ENCODE results near the gene NUDC. TPM values are rescaled to one million over a fixed set of nuclear protein-coding genes. Genes with fewer than 3 reads are reported as not detected.
"Not testable (repeated sequence)": the region's sequence is repeated elsewhere in the genome, so short reads cannot be mapped to it uniquely, and the experiment has no call there.

NUDC gene
- total and polyA plus RNA-seq, 10 of the 15 experiments (the other 5 are each of a cell fraction or from before 2014, with no cell fraction given): 5.5 to 227 (median 67.4) TPM

DNA sequence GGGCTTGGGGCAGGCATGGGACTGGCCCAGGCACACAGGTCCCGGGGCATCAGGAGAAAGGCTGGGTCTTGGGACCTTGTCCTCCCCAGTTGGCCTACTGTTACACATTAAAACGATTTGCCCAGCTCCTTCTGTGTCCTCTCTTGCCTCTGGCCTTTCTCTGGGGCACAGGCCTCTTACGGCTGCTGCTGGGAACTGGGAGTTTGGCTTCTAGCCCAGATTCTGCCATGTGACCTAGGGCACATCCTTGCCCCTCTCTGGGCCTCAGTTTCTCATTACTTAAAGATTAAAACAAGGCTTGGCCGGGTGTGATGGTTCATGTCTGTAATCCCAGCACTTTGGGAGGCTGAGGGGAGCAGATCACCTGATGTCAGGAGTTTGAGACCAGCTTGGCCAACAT is 24.7 kb downstream of the NUDC start:
- Histone ChIP-seq H4K20me1 (ENCODE audit: control insufficient read depth, insufficient read depth) (no peaks in the 10 kb centered on the region; the same call in 1 of the 2 replicates), H3K27ac (ENCODE audit: control insufficient read depth, insufficient read depth) (no peak overlapping the region), H3K9ac (ENCODE audit: control insufficient read depth, insufficient read depth, low read length) (no peak overlapping the region), H3K27me3 (replicated peaks in 1 of 2; ENCODE audit: control insufficient read depth in 2 of 2, insufficient read depth in 2 of 2, low read length in 1 of 2) (no peaks in the 10 kb centered on the region), H3K4me1 (ENCODE audit: control insufficient read depth, insufficient read depth, low read length) (no peaks in the 10 kb centered on the region), H3K4me2 (ENCODE audit: control insufficient read depth, insufficient read depth) (no peak overlapping the region), H2AFZ (ENCODE audit: control insufficient read depth, low read depth, low read length) (no peak overlapping the region), H3K9me3 (replicated peaks; ENCODE audit: control insufficient read depth, insufficient read depth, low read length) (no peaks in the 10 kb centered on the region), H3K79me2 (ENCODE audit: control insufficient read depth, insufficient read depth, low read length) (no peaks in the 10 kb centered on the region), H3K36me3 (ENCODE audit: control insufficient read depth in 2 of 2, insufficient read depth in 2 of 2, low read length in 1 of 2) (peaks cover 11 to 27% of the 10 kb centered on the region in 2 experiments), H3K4me3 (no peak overlapping the region)
- ChIA-PET SMC1A (ENCODE audit: uncharacterized antibody, unreplicated experiment) (no interaction called here), POLR2A (no interaction called here), CTCF (interaction anchor here (3.1 kb wide), 1 partner anchor 99 kb away, joined by 8 read pairs; no protein-coding TSS in a partner anchor), RAD21 (ENCODE audit: unreplicated experiment) (no interaction called here)
- intact Hi-C loops (cut with micrococcal nuclease; ENCODE audit: unreplicated experiment) (no loop called here), in situ Hi-C loops (cut with MboI) (no loop called here)
- TF ChIP-seq YBX1 (IDR thresholded peaks at IDR 0.05) (no peak), ETV6 (conservative IDR thresholded peaks at IDR 0.05 in 1 of 2, IDR thresholded peaks at IDR 0.05 in 1 of 2; ENCODE audit: borderline replicate concordance in 1 of 2, low read depth in 1 of 2) (no peak), TARDBP (IDR thresholded peaks at IDR 0.05; ENCODE audit: borderline replicate concordance) (no peak), JUNB (IDR thresholded peaks at IDR 0.05) (no peak), SIX5 (IDR thresholded peaks at IDR 0.05; ENCODE audit: low read depth, low read length, severe bottlenecking) (no peak), NR2F1 (conservative IDR thresholded peaks at IDR 0.05) (no peak), SP1 (IDR thresholded peaks at IDR 0.05; ENCODE audit: low read depth, low read length) (no peak), HCFC1 (IDR thresholded peaks at IDR 0.05; ENCODE audit: low read length) (no peak), POLR2AphosphoS2 (IDR thresholded peaks at IDR 0.05; ENCODE audit: low read depth, low read length) (no peak), WRNIP1 (IDR thresholded peaks at IDR 0.05; ENCODE audit: borderline replicate concordance, low read depth, low read length) (no peak), EED (IDR thresholded peaks at IDR 0.05; ENCODE audit: low read depth) (no peak)
- TF ChIP-seq, protein P1, sequence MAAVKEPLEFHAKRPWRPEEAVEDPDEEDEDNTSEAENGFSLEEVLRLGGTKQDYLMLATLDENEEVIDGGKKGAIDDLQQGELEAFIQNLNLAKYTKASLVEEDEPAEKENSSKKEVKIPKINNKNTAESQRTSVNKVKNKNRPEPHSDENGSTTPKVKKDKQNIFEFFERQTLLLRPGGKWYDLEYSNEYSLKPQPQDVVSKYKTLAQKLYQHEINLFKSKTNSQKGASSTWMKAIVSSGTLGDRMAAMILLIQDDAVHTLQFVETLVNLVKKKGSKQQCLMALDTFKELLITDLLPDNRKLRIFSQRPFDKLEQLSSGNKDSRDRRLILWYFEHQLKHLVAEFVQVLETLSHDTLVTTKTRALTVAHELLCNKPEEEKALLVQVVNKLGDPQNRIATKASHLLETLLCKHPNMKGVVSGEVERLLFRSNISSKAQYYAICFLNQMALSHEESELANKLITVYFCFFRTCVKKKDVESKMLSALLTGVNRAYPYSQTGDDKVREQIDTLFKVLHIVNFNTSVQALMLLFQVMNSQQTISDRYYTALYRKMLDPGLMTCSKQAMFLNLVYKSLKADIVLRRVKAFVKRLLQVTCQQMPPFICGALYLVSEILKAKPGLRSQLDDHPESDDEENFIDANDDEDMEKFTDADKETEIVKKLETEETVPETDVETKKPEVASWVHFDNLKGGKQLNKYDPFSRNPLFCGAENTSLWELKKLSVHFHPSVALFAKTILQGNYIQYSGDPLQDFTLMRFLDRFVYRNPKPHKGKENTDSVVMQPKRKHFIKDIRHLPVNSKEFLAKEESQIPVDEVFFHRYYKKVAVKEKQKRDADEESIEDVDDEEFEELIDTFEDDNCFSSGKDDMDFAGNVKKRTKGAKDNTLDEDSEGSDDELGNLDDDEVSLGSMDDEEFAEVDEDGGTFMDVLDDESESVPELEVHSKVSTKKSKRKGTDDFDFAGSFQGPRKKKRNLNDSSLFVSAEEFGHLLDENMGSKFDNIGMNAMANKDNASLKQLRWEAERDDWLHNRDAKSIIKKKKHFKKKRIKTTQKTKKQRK (IDR thresholded peaks at IDR 0.05; ENCODE audit: low read depth, low read length): no peak
- TF ChIP-seq, protein P2, sequence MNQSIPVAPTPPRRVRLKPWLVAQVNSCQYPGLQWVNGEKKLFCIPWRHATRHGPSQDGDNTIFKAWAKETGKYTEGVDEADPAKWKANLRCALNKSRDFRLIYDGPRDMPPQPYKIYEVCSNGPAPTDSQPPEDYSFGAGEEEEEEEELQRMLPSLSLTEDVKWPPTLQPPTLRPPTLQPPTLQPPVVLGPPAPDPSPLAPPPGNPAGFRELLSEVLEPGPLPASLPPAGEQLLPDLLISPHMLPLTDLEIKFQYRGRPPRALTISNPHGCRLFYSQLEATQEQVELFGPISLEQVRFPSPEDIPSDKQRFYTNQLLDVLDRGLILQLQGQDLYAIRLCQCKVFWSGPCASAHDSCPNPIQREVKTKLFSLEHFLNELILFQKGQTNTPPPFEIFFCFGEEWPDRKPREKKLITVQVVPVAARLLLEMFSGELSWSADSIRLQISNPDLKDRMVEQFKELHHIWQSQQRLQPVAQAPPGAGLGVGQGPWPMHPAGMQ (IDR thresholded peaks at IDR 0.05; ENCODE audit: borderline replicate concordance): no peak
- DNase-seq (ENCODE audit: low read depth, low spot score) (no peak), ATAC-seq (no peak), FAIRE-seq (no peak)
- 100% methylated on average over 4 of the region's 4 CpGs for WGBS (ENCODE audit: insufficient coverage, insufficient replicate concordance, low lambda C conversion rate, missing lambda C conversion rate)
- BruUV-seq (replicated peaks): no TSS peak

DNA sequence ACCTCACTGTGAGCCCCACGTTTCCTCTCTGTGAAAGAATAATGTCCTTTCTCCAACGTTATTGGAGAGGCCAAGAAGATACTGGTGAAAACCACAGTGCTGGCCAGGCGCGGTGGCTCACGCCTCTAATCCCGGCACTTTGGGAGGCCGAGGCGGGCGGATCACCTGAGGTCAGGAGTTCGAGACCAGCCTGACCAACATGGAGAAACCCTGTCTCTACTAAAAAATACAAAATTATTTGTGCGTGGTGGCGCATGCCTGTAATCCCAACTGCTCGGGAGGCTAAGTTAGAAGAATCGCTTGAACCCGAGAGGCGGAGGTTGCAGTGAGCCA is 27.1 kb downstream of the NUDC start:
- H3K79me2 ChIP-seq (ENCODE audit: control insufficient read depth, insufficient read depth, low read length); H4K20me1 ChIP-seq (ENCODE audit: control insufficient read depth, insufficient read depth); H3K9ac ChIP-seq (ENCODE audit: control insufficient read depth, insufficient read depth, low read length); H3K27ac ChIP-seq (ENCODE audit: control insufficient read depth, insufficient read depth); H2AFZ ChIP-seq (ENCODE audit: control insufficient read depth, low read depth, low read length); BruUV-seq (replicated peaks); H3K9me3 ChIP-seq (replicated peaks; ENCODE audit: control insufficient read depth, insufficient read depth, low read length); H3K4me1 ChIP-seq (ENCODE audit: control insufficient read depth, insufficient read depth, low read length); in situ Hi-C loops (cut with MboI); intact Hi-C loops (cut with micrococcal nuclease; ENCODE audit: unreplicated experiment); H3K4me3 ChIP-seq; SMC1A ChIA-PET (ENCODE audit: uncharacterized antibody, unreplicated experiment); H3K27me3 ChIP-seq (replicated peaks in 1 of 2; ENCODE audit: control insufficient read depth in 2 of 2, insufficient read depth in 2 of 2, low read length in 1 of 2); ATAC-seq; H3K4me2 ChIP-seq (ENCODE audit: control insufficient read depth, insufficient read depth); DNase-seq (ENCODE audit: low read depth, low spot score); RAD21 ChIA-PET (ENCODE audit: unreplicated experiment); FAIRE-seq: not testable (repeated sequence)
- H3K36me3 ChIP-seq (ENCODE audit: control insufficient read depth in 2 of 2, insufficient read depth in 2 of 2, low read length in 1 of 2): peaks cover 4 to 17% of the 10 kb centered on the region in 2 experiments; a peak in 3 of 4 replicates
- 91% methylated on average over 16 of the region's 16 CpGs for WGBS (ENCODE audit: insufficient coverage, insufficient replicate concordance, low lambda C conversion rate, missing lambda C conversion rate)
- ChIA-PET CTCF (interaction anchor here (1.2 kb wide), 1 partner anchor 9 kb away, joined by 3 read pairs; no protein-coding TSS in a partner anchor), POLR2A (interaction anchor here (0.6 kb wide), 1 partner anchor 348 kb away, joined by 3 read pairs; no protein-coding TSS in a partner anchor)

Data from GM12878 (cell line).